A673 (cell line): Measurements from ENCODE around the gene PRKX.

Experiments
- EZH2 ChIP-seq: fragments of 200-600 bp; sonication (generic); IDR thresholded peaks from 2 replicates; pipeline ENCODE4 v1.6.1; 2017; ENCODE audit warnings: borderline replicate concordance, low read depth, mild to moderate bottlenecking, mixed read lengths, antibody characterized with exemption, low read length; ENCODE audit not compliant: poor library complexity, severe bottlenecking
- TF ChIP-seq, protein P1 (sequence below): fragments of 300-800, 200-600 bp; sonication (generic); conservative IDR thresholded peaks from 2 replicates; pipeline ENCODE4 v1.5.1; 2017; ENCODE audit warnings: low read depth, mild to moderate bottlenecking, antibody characterized with exemption, low read length, moderate library complexity, mixed read lengths

- no peak for TF ChIP-seq EZH2
- TF ChIP-seq, protein P1, sequence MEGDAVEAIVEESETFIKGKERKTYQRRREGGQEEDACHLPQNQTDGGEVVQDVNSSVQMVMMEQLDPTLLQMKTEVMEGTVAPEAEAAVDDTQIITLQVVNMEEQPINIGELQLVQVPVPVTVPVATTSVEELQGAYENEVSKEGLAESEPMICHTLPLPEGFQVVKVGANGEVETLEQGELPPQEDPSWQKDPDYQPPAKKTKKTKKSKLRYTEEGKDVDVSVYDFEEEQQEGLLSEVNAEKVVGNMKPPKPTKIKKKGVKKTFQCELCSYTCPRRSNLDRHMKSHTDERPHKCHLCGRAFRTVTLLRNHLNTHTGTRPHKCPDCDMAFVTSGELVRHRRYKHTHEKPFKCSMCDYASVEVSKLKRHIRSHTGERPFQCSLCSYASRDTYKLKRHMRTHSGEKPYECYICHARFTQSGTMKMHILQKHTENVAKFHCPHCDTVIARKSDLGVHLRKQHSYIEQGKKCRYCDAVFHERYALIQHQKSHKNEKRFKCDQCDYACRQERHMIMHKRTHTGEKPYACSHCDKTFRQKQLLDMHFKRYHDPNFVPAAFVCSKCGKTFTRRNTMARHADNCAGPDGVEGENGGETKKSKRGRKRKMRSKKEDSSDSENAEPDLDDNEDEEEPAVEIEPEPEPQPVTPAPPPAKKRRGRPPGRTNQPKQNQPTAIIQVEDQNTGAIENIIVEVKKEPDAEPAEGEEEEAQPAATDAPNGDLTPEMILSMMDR, result no peak
These were observed 44.1 kb upstream of the PRKX start for GRCh38 chrX:3757510-3758025.
